PC-9 (cell line): ENCODE results near the gene HUS1.

Source experiments
- CTCF ChIP-seq: fragments of 200-600 bp; sonication (generic); conservative IDR thresholded peaks from 2 replicates; pipeline ENCODE4 v1.6.1; 2017; ENCODE audit warnings: mixed run types, antibody characterized with exemption, mild to moderate bottlenecking, moderate library complexity
- EZH2 ChIP-seq: fragments of 200-600 bp; sonication (generic); IDR thresholded peaks from 2 replicates; pipeline ENCODE4 v1.8.0; 2017; ENCODE audit warnings: antibody characterized with exemption, low read depth

GRCh38 chr7:47944536-47945260 lies 34.7 kb downstream of the HUS1 start:
- no peak for TF ChIP-seq CTCF
- no peak for TF ChIP-seq EZH2
